ENCODE data around the gene FAT1.
A peak's percentile ranks its signal among the peaks of the same experiment; 100 is the strongest.

FAT1 gene

GRCh38 chr4:186651181-186651603, 72.5 kb downstream of the FAT1 start:
- Histone ChIP-seq H3K4me1 (ENCODE audit: control insufficient read depth in 5 of 5, insufficient read depth in 5 of 5, low read length in 5 of 5) (peaks cover 0 to 15% (median 0%) of the 10 kb centered on the region in 5 donors), H3K9me3 (ENCODE audit: control insufficient read depth in 5 of 5, low read length in 5 of 5) (no peaks in the 10 kb centered on the region), H3K36me3 (ENCODE audit: control insufficient read depth in 5 of 5, insufficient read depth in 5 of 5, low read length in 5 of 5) (peaks cover 0 to 12% (median 5%) of the 10 kb centered on the region in 5 donors), H3K4me3 (ENCODE audit: low read depth in 1 of 5, low read length in 5 of 5) (peak overlapping the region in 2 of 5 donors; percentile 28 to 48), H3K27ac (ENCODE audit: low read depth, low read length) (no peak overlapping the region), H3K9ac (ENCODE audit: low read length in 5 of 5) (no peak overlapping the region), H3K27me3 (ENCODE audit: control insufficient read depth in 5 of 5, insufficient read depth in 4 of 5, low read length in 5 of 5) (no peaks in the 10 kb centered on the region)

GRCh38 chr4:186650401-186651180, 73.1 kb downstream of the FAT1 start:
- H3K9ac ChIP-seq (ENCODE audit: low read length in 5 of 5) = no peak overlapping the region
- no peak overlapping the region for H3K27ac ChIP-seq (ENCODE audit: low read depth, low read length)
- H3K4me3 ChIP-seq (ENCODE audit: low read depth in 1 of 5, low read length in 5 of 5) = no peak overlapping the region
- H3K4me1 ChIP-seq (ENCODE audit: control insufficient read depth in 5 of 5, insufficient read depth in 5 of 5, low read length in 5 of 5) = peaks cover 0 to 15% (median 0%) of the 10 kb centered on the region in 5 donors
- H3K36me3 ChIP-seq (ENCODE audit: control insufficient read depth in 5 of 5, insufficient read depth in 5 of 5, low read length in 5 of 5) = peaks cover 0 to 9% (median 3%) of the 10 kb centered on the region in 5 donors
- H3K27me3 ChIP-seq (ENCODE audit: control insufficient read depth in 5 of 5, insufficient read depth in 4 of 5, low read length in 5 of 5) = no peaks in the 10 kb centered on the region
- no peaks in the 10 kb centered on the region for H3K9me3 ChIP-seq (ENCODE audit: control insufficient read depth in 5 of 5, low read length in 5 of 5)

DNA sequence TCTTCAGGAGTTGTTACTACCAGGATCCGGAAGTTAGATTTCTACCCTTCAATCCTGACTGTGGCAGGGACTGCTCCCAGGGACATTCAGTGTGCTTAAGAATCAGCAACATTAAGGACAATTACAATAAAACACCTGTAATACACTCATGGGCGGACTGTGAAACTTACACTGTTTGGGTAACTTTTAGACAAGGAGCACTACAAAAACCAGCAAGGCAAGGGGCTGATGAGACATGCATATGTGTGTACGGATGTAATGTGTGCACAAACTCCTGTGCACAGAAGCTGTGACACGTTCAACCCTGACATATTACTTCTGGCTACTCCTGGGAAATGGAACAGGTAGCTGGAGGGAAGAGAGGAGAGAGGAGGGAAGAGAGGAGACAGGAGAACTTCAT, 75.8 kb downstream of the FAT1 start:
- Histone ChIP-seq H3K36me3 (ENCODE audit: control insufficient read depth in 5 of 5, insufficient read depth in 5 of 5, low read length in 5 of 5) (peaks cover 0 to 9% (median 3%) of the 10 kb centered on the region in 5 donors), H3K9ac (ENCODE audit: low read length in 5 of 5) (no peak overlapping the region), H3K9me3 (ENCODE audit: control insufficient read depth in 5 of 5, low read length in 5 of 5) (no peaks in the 10 kb centered on the region), H3K27me3 (ENCODE audit: control insufficient read depth in 5 of 5, insufficient read depth in 4 of 5, low read length in 5 of 5) (no peaks in the 10 kb centered on the region), H3K27ac (ENCODE audit: low read depth, low read length) (no peak overlapping the region), H3K4me1 (ENCODE audit: control insufficient read depth in 5 of 5, insufficient read depth in 5 of 5, low read length in 5 of 5) (peaks cover 0 to 20% (median 15%) of the 10 kb centered on the region in 5 donors), H3K4me3 (ENCODE audit: low read depth in 1 of 5, low read length in 5 of 5) (no peak overlapping the region)

- Histone ChIP-seq H3K27me3 (ENCODE audit: control insufficient read depth in 5 of 5, insufficient read depth in 4 of 5, low read length in 5 of 5) (peaks cover 0 to 2% (median 0%) of the 10 kb centered on the region in 5 donors), H3K36me3 (ENCODE audit: control insufficient read depth in 5 of 5, insufficient read depth in 5 of 5, low read length in 5 of 5) (peaks cover 0 to 16% (median 6%) of the 10 kb centered on the region in 5 donors), H3K4me1 (ENCODE audit: control insufficient read depth in 5 of 5, insufficient read depth in 5 of 5, low read length in 5 of 5) (peaks cover 0 to 17% (median 9%) of the 10 kb centered on the region in 5 donors), H3K9me3 (ENCODE audit: control insufficient read depth in 5 of 5, low read length in 5 of 5) (no peaks in the 10 kb centered on the region), H3K4me3 (ENCODE audit: low read depth in 1 of 5, low read length in 5 of 5) (no peak overlapping the region), H3K9ac (ENCODE audit: low read length in 5 of 5) (no peak overlapping the region), H3K27ac (ENCODE audit: low read depth, low read length) (peak overlapping the region; percentile 4)
Observed at GRCh38 chr4:186644737-186645261, 78.9 kb downstream of the FAT1 start.

GRCh38 chr4:186644311-186644638, 79.4 kb downstream of the FAT1 start:
- Histone ChIP-seq H3K9me3 (ENCODE audit: control insufficient read depth in 5 of 5, low read length in 5 of 5) (no peaks in the 10 kb centered on the region), H3K4me3 (ENCODE audit: low read depth in 1 of 5, low read length in 5 of 5) (no peak overlapping the region), H3K27ac (ENCODE audit: low read depth, low read length) (no peak overlapping the region), H3K36me3 (ENCODE audit: control insufficient read depth in 5 of 5, insufficient read depth in 5 of 5, low read length in 5 of 5) (peaks cover 0 to 14% (median 5%) of the 10 kb centered on the region in 5 donors), H3K27me3 (ENCODE audit: control insufficient read depth in 5 of 5, insufficient read depth in 4 of 5, low read length in 5 of 5) (peaks cover 0 to 2% (median 0%) of the 10 kb centered on the region in 5 donors), H3K4me1 (ENCODE audit: control insufficient read depth in 5 of 5, insufficient read depth in 5 of 5, low read length in 5 of 5) (peaks cover 0 to 17% (median 9%) of the 10 kb centered on the region in 5 donors), H3K9ac (ENCODE audit: low read length in 5 of 5) (no peak overlapping the region)

- peaks cover 0 to 2% (median 0%) of the 10 kb centered on the region in 5 donors for H3K27me3 ChIP-seq (ENCODE audit: control insufficient read depth in 5 of 5, insufficient read depth in 4 of 5, low read length in 5 of 5)
- H3K9ac ChIP-seq (ENCODE audit: low read length in 5 of 5) = no peak overlapping the region
- no peaks in the 10 kb centered on the region for H3K9me3 ChIP-seq (ENCODE audit: control insufficient read depth in 5 of 5, low read length in 5 of 5)
- H3K4me3 ChIP-seq (ENCODE audit: low read depth in 1 of 5, low read length in 5 of 5) = no peak overlapping the region
- peaks cover 0 to 13% (median 6%) of the 10 kb centered on the region in 5 donors for H3K36me3 ChIP-seq (ENCODE audit: control insufficient read depth in 5 of 5, insufficient read depth in 5 of 5, low read length in 5 of 5)
- no peak overlapping the region for H3K27ac ChIP-seq (ENCODE audit: low read depth, low read length)
- peaks cover 0 to 17% (median 9%) of the 10 kb centered on the region in 5 donors for H3K4me1 ChIP-seq (ENCODE audit: control insufficient read depth in 5 of 5, insufficient read depth in 5 of 5, low read length in 5 of 5)
Observed at GRCh38 chr4:186643501-186644310, 80.0 kb downstream of the FAT1 start.

DNA sequence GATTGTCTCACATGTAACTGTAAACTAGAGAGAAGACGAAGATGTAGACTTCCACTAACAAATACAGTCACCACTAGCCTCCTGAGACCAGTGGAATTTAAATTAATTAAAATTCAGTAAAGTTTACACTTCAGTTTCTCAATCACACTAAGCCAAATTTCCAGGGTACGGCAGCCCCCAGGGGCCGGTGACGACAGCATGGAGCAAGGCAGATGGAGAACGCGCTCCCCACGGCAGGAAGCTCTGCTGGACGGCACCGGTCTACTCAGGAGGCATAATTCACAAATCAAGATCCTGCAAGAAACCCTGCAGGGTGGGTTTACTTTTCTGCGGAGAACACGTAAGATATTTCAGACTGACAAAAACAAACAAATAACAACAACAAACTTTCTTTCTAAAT, 80.7 kb downstream of the FAT1 start:
- H3K4me1 ChIP-seq (ENCODE audit: control insufficient read depth in 5 of 5, insufficient read depth in 5 of 5, low read length in 5 of 5) = peaks cover 0 to 17% (median 9%) of the 10 kb centered on the region in 5 donors
- H3K9me3 ChIP-seq (ENCODE audit: control insufficient read depth in 5 of 5, low read length in 5 of 5) = no peaks in the 10 kb centered on the region
- H3K27ac ChIP-seq (ENCODE audit: low read depth, low read length) = no peak overlapping the region
- H3K36me3 ChIP-seq (ENCODE audit: control insufficient read depth in 5 of 5, insufficient read depth in 5 of 5, low read length in 5 of 5) = peaks cover 0 to 12% (median 11%) of the 10 kb centered on the region in 5 donors
- no peak overlapping the region for H3K4me3 ChIP-seq (ENCODE audit: low read depth in 1 of 5, low read length in 5 of 5)
- H3K27me3 ChIP-seq (ENCODE audit: control insufficient read depth in 5 of 5, insufficient read depth in 4 of 5, low read length in 5 of 5) = peaks cover 0 to 2% (median 0%) of the 10 kb centered on the region in 5 donors
- no peak overlapping the region for H3K9ac ChIP-seq (ENCODE audit: low read length in 5 of 5)

DNA sequence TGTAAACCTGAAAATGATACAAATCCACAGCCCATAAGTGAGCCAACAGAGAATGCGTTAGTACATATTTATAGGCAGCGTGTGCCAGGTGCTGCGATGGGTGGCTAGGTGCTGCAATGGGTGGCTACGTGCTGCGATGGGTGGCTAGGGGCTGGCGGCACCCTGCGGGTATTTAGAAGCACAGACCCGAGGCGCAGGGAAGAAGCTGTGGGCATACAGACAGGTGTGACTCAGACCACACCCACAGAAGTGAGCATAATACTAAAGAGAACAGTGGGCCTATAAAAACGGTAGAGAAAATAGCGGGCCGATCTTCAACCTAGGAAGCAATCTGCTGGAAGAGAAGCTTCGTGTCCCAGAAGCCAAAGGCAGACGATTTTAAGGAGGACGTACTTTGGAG, 81.1 kb downstream of the FAT1 start:
- Histone ChIP-seq H3K4me3 (ENCODE audit: low read depth in 1 of 5, low read length in 5 of 5) (no peak overlapping the region), H3K9me3 (ENCODE audit: control insufficient read depth in 5 of 5, low read length in 5 of 5) (no peaks in the 10 kb centered on the region), H3K27me3 (ENCODE audit: control insufficient read depth in 5 of 5, insufficient read depth in 4 of 5, low read length in 5 of 5) (peaks cover 0 to 2% (median 0%) of the 10 kb centered on the region in 5 donors), H3K36me3 (ENCODE audit: control insufficient read depth in 5 of 5, insufficient read depth in 5 of 5, low read length in 5 of 5) (peaks cover 0 to 11% (median 10%) of the 10 kb centered on the region in 5 donors), H3K4me1 (ENCODE audit: control insufficient read depth in 5 of 5, insufficient read depth in 5 of 5, low read length in 5 of 5) (peaks cover 0 to 17% (median 9%) of the 10 kb centered on the region in 5 donors), H3K9ac (ENCODE audit: low read length in 5 of 5) (no peak overlapping the region), H3K27ac (ENCODE audit: low read depth, low read length) (no peak overlapping the region)

- no peak overlapping the region for H3K9ac ChIP-seq (ENCODE audit: low read length in 5 of 5)
- H3K36me3 ChIP-seq (ENCODE audit: control insufficient read depth in 5 of 5, insufficient read depth in 5 of 5, low read length in 5 of 5) = peaks cover 15 to 61% (median 48%) of the 10 kb centered on the region in 5 donors
- H3K27me3 ChIP-seq (ENCODE audit: control insufficient read depth in 5 of 5, insufficient read depth in 4 of 5, low read length in 5 of 5) = no peaks in the 10 kb centered on the region
- no peaks in the 10 kb centered on the region for H3K9me3 ChIP-seq (ENCODE audit: control insufficient read depth in 5 of 5, low read length in 5 of 5)
- no peaks in the 10 kb centered on the region for H3K4me1 ChIP-seq (ENCODE audit: control insufficient read depth in 5 of 5, insufficient read depth in 5 of 5, low read length in 5 of 5)
- no peak overlapping the region for H3K27ac ChIP-seq (ENCODE audit: low read depth, low read length)
- H3K4me3 ChIP-seq (ENCODE audit: low read depth in 1 of 5, low read length in 5 of 5) = no peak overlapping the region
Observed at GRCh38 chr4:186634591-186635128, 89.0 kb downstream of the FAT1 start.
